Activated T-helper 2 cell treated with anti-CD3 and anti-CD28 coated beads, Interferon-gamma antibody, Interleukin-2, Interleukin-4, amounts not matched to agents 10 μg/mL and 5 μg/mL and 100 μg/mL, durations not matched to agents 14 hours and 24 hours and 36 hours (primary cell): ENCODE results near the gene NET1. TPM values are rescaled to one million over a fixed set of nuclear protein-coding genes. Genes with fewer than 3 reads are reported as not detected.
"Not testable (repeated sequence)": the region's sequence is repeated elsewhere in the genome, so short reads cannot be mapped to it uniquely, and the experiment has no call there.

Experiments
- DNase-seq: peaks from one replicate; pipeline ENCODE4 v3.0.0; 2021; ENCODE audit warnings: low spot score
- H3K27ac Mint-ChIP-seq: one replicate; pipeline ENCODE4 v1.8.0; 2021; ENCODE audit warnings: mixed read lengths
- H3K27me3 Mint-ChIP-seq: one replicate; pipeline ENCODE4 v1.8.0; 2021; ENCODE audit warnings: low read depth, mixed read lengths
- H3K36me3 Mint-ChIP-seq: one replicate; pipeline ENCODE4 v1.8.0; 2021; ENCODE audit warnings: low read depth, mixed read lengths
- H3K4me1 Mint-ChIP-seq: one replicate; pipeline ENCODE4 v1.8.0; 2021; ENCODE audit warnings: low read depth, mixed read lengths
- H3K4me3 Mint-ChIP-seq: one replicate; pipeline ENCODE4 v1.8.0; 2021; ENCODE audit warnings: low read depth, mild to moderate bottlenecking, moderate library complexity, mixed read lengths
- H3K9me3 Mint-ChIP-seq: one replicate; pipeline ENCODE4 v1.8.0; 2021; ENCODE audit warnings: mixed read lengths
- intact Hi-C: fragments of 100-400 bp; cut with micrococcal nuclease; formaldehyde crosslinking; loops from one replicate; pipeline ENCODE4 v1.15.1; 2023
- total RNA-seq: library from RNA; stranded (reverse); gene quantifications from 2 replicates; pipeline ENCODE4 v1.2.3, GENCODE V29; 2022

Gene NET1
- total RNA-seq, 1 donor from 2014 or later: 43.3 TPM

DNA sequence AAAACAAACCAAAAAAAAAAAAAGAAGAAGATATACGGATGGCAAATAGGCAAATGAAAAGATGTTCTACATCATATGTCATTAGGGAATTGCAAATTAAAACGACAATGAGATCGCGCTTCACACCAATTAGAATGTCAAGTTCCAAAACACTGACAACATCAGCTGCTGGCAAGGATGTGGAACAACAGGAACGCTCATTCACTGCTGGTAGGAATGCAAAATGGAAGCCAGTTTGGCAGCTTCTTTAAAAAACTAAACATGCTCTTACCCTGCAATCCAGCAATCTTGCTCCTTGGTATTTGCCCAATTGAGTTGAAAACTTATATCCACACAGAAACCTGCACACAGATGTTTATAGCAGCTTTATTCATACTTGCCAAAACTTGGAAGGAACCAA lies 52.2 kb downstream of the NET1 start:
- H3K9me3 Mint-ChIP-seq: peaks cover 4% of the 10 kb centered on the region
- no peaks in the 10 kb centered on the region for H3K4me1 Mint-ChIP-seq

DNA sequence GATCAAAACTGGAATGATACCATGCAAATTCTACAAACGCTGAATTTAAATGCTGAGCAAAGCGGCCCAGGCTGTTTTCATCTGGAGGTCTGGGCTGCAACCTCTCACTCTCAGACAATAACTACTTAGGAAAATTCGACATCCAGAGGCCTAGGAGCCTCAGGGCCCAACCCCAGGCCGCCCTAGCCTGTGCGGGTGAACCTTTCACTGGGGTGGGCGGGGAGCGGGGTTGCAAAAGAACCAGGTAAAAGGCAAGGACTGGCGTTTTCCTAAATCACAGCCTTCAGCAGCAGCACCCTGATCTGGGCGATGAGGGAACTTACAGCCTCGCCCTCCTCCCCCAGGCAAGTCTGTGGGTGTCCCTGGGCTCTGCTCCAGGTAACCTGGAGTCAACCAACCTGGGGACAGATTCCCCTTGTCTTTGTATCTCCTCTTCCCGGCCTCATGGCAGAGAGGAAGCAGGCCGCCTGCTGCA lies 53.7 kb downstream of the NET1 start:
- peaks cover 4% of the 10 kb centered on the region for H3K9me3 Mint-ChIP-seq
- H3K4me3 Mint-ChIP-seq: no peak overlapping the region
- no peak overlapping the region for H3K27ac Mint-ChIP-seq
- H3K4me1 Mint-ChIP-seq: no peaks in the 10 kb centered on the region
- DNase-seq: no peak
- intact Hi-C loops: no loop called here
- H3K36me3 Mint-ChIP-seq: no peaks in the 10 kb centered on the region
- H3K27me3 Mint-ChIP-seq: no peaks in the 10 kb centered on the region

More for the DNA sequence above, 52.2 kb downstream of the NET1 start:
- H3K36me3 Mint-ChIP-seq: peaks cover 5% of the 10 kb centered on the region
- H3K27ac Mint-ChIP-seq: no peak overlapping the region
- DNase-seq: no peak
- intact Hi-C loops: no loop called here
- no peak overlapping the region for H3K4me3 Mint-ChIP-seq
- no peaks in the 10 kb centered on the region for H3K27me3 Mint-ChIP-seq

DNA sequence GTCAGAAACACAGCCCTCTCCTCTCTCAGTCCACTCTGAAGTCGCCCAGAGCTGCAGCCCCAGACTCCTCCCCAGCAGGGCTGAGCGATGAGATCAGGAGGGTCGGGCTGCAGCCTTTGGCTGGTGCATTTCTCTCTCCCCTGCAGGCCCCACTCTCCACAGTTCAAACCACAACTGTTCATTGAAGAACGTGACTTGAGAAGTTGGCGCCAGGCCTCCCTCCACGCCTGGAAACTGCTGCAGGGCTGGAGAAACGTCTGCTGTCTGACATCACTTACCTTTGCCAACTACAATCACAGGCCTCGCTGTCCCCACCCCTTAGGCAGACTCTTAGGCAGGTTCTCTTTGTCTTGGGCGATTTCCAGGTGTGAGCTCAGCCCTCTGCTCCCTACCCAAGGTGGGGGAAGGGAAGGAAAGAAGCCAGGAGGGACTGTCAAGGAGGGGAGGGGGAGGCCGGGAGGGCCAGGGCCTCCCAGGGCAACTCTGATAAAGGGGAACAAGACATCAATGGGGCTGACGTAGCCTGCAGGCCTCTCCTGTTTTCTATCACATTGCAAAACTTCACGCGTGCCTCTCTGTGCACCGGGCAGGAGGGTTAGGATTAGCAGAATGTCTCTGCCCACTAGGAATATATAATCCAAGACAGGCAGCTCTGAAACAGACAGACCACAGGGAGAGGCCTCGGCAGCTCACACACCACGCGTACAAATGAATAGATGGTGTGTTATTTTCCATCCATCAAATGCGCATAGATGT lies 54.3 kb downstream of the NET1 start:
- Mint-ChIP-seq H3K27ac (no peak overlapping the region), H3K27me3 (no peaks in the 10 kb centered on the region), H3K4me3 (no peak overlapping the region), H3K36me3 (no peaks in the 10 kb centered on the region), H3K4me1 (no peaks in the 10 kb centered on the region), H3K9me3 (peaks cover 4% of the 10 kb centered on the region)
- DNase-seq: no peak
- intact Hi-C loops: no loop called here

DNA sequence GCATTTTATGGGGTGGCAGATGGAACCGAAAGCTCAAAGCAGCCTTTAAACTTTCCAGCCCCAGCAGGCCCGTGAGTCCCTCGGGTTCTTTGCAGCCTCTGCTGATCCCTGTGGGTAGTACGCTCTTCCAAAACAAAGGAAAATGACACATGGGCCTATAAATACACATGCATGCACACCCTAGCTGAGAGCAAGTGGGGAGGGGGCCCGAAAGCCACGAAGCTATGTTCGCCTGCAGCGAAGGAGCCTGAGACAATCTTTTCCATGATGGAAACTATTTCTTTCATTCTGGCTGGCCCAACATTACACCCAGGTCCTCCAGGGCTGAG lies 54.8 kb downstream of the NET1 start:
- DNase-seq: no peak
- H3K4me1 Mint-ChIP-seq: no peaks in the 10 kb centered on the region
- no peaks in the 10 kb centered on the region for H3K36me3 Mint-ChIP-seq
- H3K27ac Mint-ChIP-seq: no peak overlapping the region
- no peaks in the 10 kb centered on the region for H3K27me3 Mint-ChIP-seq
- H3K9me3 Mint-ChIP-seq: peaks cover 4% of the 10 kb centered on the region
- H3K4me3 Mint-ChIP-seq: no peak overlapping the region
- intact Hi-C loops: no loop called here

DNA sequence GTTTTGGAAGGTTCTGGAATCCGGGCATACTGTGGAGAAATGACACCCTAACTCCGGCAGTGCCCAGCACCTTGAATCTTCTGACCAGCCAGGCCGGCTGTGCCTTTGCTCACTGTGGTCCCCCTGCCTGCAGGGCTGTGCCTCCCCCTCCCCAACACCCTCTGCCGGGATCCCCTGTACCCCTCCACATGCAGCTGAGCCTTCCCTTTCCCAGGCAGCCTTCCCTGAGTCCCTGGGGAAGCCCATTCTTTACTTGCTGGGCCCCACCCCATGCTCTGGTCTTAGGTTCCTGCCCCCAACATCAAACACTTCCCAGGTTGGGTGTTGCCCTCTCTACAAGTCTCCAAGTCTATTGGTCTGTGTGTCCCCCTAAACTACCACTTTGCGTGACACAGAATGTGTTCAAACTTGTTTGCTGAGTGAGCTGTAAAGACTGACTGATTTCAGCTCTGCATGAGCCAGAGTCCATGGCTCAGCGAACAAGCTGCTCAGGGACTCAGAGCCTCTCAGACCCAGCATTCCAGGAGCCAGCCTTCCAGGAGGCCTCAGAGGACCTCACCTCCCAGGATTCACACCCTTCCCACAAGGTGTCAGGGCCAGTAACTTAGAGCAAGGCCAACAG lies 55.4 kb downstream of the NET1 start:
- intact Hi-C loops: no loop called here
- Mint-ChIP-seq H3K27ac (no peak overlapping the region), H3K4me3 (no peak overlapping the region), H3K27me3 (no peaks in the 10 kb centered on the region), H3K9me3 (peaks cover 4% of the 10 kb centered on the region), H3K4me1 (no peaks in the 10 kb centered on the region), H3K36me3 (no peaks in the 10 kb centered on the region)
- DNase-seq: no peak

DNA sequence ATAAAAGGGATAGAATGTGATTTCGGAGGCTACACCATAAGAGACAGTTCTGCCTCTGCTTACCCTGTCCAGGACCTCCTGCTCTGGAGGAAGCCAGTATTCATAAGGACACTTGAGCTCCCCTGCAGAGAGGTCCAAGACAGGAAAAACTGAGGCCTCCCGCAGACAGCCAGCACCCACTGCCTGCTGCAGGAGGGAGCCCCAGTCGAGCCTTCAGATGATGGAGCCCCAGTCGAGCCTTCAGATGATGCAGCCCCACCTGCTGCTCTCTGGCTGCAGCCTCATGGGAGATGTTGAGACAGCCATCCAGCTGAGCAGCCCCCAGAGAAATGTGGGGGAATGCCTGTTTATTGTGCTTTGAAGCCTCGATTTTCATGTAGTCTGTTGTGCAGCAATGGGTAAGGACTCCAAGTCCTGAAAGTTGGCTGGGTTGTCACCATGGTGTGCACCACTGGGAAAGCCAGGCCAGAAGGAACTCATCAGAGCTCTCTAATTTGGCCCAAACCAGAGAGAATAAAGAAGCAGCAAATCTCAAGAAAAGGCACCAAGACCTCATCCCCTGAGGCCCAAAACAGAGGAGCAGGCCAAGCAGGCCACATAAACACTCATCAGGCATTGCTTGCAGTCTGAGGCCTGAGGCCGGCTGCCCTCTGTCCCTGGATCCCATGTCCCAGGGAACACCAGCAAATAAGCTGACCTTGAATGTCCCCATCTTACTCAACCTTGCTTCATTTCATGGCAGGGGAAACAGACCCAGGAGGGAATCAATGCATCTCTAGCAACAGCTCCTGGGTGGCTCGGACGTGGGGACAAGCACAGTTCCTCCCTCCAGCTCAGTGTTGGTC lies 56.1 kb downstream of the NET1 start:
- Mint-ChIP-seq H3K4me3 (no peak overlapping the region), H3K27ac (no peak overlapping the region), H3K4me1 (no peaks in the 10 kb centered on the region), H3K27me3 (no peaks in the 10 kb centered on the region), H3K9me3 (peaks cover 4% of the 10 kb centered on the region), H3K36me3 (no peaks in the 10 kb centered on the region)
- intact Hi-C loops: no loop called here
- no peak for DNase-seq

DNA sequence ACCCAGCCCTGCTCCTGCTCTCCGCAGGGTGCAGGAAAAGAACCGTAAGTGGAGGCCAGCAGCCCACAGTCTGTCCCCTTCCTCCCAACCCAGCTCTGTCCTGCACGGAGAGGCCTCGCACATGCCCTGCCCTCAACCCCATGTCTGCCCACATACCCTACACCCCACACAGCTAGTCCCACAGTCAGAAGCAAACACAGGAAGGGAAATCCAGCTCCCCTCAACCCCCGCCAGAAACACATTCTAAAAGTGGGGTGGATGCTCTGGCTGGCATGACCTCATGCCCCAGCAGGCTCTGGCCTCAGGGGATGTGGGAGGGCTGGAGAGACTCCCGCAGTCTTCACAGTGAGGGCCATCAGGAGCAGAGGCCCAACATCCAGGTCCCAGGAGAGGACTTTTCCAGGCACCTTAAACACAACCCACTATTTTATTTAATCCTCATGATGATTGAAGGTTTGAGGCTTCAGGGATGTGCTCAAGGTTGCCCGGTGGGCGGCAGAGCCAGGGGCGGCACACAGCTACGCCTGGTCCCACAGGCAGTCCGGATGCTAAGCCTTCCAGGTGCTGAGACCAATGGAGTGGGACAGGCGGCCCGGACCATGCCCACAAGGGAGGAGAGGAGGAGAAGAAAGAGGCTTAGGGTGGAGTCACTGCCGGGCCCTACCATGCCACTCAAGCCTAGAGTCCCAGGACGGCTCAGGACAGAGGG lies 57.1 kb downstream of the NET1 start:
- intact Hi-C loops: no loop called here
- Mint-ChIP-seq H3K27me3 (no peaks in the 10 kb centered on the region), H3K27ac (no peak overlapping the region), H3K4me1 (no peaks in the 10 kb centered on the region), H3K36me3 (no peaks in the 10 kb centered on the region), H3K9me3 (peaks cover 4% of the 10 kb centered on the region), H3K4me3 (no peak overlapping the region)
- no peak for DNase-seq

DNA sequence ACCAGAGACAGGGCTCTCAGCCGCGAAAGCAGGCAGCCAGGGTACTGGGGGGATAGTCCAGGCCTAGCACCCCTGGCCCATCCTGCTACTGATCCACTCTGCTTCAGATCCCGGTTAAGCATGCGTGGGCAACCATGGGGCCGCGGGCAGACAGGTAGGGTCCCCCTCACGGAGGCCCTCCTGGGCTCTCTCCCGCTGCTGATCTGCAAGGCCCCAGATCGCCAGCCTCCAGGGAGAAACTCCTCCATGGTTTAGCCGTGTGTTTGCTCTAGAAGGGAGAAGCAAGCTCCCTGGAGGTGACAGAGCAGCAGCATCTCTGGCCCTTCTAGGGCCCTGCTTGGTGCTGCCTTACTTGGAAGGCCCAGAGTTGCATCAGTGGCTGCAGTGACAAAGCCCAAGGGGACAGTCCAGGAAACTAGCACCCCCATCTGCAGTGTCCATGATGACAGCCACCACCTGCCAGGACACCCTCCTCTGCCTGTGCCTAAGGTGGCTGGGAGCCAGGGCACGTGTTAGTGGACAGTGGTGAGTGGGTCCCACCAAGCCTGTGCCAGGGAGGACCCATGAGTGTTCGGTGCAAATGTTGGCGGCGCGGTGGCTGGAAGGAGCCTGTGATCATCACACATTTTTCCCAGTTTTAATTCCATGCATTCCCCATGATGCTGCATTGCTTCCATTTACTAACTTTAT lies 57.9 kb downstream of the NET1 start:
- H3K27ac Mint-ChIP-seq: no peak overlapping the region
- H3K9me3 Mint-ChIP-seq: peaks cover 4% of the 10 kb centered on the region
- DNase-seq: no peak
- H3K4me1 Mint-ChIP-seq: no peaks in the 10 kb centered on the region
- no peaks in the 10 kb centered on the region for H3K27me3 Mint-ChIP-seq
- intact Hi-C loops: no loop called here
- no peaks in the 10 kb centered on the region for H3K36me3 Mint-ChIP-seq
- H3K4me3 Mint-ChIP-seq: no peak overlapping the region

DNA sequence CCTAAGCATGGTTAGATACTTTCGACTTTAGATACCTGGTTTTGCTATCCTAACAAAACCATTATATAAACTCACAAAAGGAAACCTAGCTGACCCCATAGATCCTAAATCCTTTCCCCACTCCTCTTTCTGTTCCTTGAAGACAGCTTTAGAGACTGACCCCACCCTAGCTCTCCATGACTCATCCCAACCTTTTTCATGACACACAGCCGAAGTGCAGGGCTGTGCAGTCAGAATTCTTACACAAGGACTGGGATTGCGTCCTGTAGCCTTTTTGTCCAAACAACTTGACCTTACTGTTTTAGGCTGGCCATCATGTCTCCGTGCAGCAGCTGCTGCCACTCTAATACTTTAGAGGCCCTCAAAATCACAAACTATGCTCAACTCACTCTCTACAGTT lies 62.3 kb downstream of the NET1 start:
- H3K36me3 Mint-ChIP-seq, H3K4me1 Mint-ChIP-seq, DNase-seq, H3K27ac Mint-ChIP-seq, intact Hi-C loops, H3K4me3 Mint-ChIP-seq, H3K27me3 Mint-ChIP-seq, H3K9me3 Mint-ChIP-seq: not testable (repeated sequence)

DNA sequence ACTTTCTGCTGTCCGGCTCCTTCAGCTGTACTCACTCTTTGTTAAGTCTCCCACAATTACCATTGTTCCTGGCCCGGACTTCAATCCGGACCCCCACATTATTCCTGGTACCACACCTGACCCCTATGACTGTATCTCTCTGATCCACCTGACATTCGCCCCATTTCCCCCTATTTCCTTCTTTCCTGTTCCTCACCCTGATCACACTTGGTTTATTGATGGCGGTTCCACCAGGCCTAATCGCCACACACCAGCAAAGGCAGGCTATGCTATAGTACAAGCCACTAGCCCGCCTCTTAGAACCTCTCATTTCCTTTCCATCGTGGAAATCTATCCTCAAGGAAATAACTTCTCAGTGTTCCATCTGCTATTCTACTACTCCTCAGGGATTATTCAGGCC lies 62.7 kb downstream of the NET1 start:
- H3K27me3 Mint-ChIP-seq, H3K27ac Mint-ChIP-seq, intact Hi-C loops, H3K4me3 Mint-ChIP-seq, DNase-seq, H3K4me1 Mint-ChIP-seq, H3K9me3 Mint-ChIP-seq, H3K36me3 Mint-ChIP-seq: not testable (repeated sequence)

DNA sequence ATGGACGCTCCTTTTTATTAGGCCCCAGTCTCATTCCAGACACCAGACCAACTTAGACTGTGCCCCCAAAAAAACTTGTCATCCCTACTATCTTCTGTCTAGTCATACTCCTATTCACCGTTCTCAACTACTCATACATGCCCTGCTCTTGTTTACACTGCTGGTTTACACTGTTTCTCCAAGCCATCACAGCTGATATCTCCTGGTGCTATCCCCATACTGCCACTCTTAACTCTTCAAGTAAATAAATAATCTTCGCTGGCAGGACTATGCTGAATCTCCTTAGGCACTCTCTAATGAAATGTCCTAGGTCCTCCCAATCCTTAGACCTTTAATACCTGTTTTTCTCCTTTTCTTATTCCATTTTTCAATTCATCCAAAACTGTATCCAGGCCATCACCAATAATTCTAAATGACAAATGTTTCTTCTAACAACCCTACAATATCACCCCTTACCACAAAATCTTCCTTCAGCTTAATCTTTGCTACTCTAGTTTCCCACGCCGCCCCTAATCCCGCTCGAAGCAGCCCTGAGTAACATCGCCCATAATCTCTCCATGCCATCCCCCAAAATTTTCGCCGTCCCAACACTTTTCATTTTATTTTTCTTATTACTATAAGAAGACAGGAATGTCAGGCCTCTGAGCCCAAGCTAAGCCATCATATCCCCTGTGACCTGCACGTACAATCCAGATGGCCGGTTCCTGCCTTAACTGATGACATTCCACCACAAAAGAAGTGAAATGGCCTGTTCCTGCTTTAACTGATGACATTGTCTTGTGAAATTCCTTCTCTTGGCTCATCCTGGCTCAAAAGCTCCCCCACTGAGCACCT lies 63.8 kb downstream of the NET1 start:
- H3K27me3 Mint-ChIP-seq, H3K4me1 Mint-ChIP-seq, H3K4me3 Mint-ChIP-seq, H3K27ac Mint-ChIP-seq, H3K36me3 Mint-ChIP-seq, intact Hi-C loops, H3K9me3 Mint-ChIP-seq, DNase-seq: not testable (repeated sequence)
